Forelimb muscle (tissue), 1 donor: ENCODE results near the gene CLN3. TPM values are rescaled to one million over a fixed set of nuclear protein-coding genes. Genes with fewer than 3 reads are reported as not detected.
"Not testable (repeated sequence)": the region's sequence is repeated elsewhere in the genome, so short reads cannot be mapped to it uniquely, and the experiment has no call there.

ENCODE experiments used
- DNase-seq: peaks from one replicate; pipeline ENCODE4 v3.0.0-alpha.2; 2013; ENCODE audit warnings: low read depth
- polyA plus RNA-seq: library from polyadenylated mRNA; unstranded; fragments of 120-200 nt; gene quantifications from one replicate; pipeline ENCODE4 v1.2.1, GENCODE V29; 2013; ENCODE audit not compliant: insufficient read length

The CLN3 gene
- polyA plus RNA-seq, 1 donor, result 11.8 TPM

DNA sequence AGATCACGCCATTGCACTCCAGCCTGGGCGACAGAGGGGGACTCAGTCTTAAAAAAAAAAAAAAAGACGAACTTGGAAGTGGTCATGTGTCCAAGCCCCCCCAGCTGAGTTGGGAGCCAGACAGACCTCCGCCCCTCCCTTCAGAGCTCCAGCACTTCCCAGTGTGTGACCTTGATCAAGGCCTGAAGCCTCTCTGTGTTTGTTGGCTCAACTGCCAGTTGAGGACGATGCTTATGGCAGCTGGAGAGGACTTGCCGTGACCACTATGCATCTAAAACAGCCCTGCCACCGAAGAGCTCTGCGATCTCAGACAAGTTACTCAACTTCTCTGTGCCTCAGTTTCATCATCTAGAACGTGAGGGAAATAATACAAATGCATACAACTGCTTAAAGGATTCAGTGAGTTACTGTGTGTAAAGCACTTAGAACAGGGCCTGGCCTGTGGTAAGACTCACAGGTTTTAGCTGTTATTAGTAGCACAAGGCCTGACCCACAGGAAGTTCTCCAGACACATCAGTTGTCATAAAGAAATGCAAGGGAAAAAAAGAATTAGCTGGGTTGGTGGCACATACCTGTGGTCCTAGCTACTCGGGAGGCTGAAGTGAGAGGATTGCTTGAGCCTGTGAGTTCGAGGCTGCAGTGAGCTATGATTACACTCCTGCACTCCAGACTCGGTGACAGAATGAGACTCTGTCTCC lies 21.8 kb upstream of the CLN3 start:
- no peak for DNase-seq

DNA sequence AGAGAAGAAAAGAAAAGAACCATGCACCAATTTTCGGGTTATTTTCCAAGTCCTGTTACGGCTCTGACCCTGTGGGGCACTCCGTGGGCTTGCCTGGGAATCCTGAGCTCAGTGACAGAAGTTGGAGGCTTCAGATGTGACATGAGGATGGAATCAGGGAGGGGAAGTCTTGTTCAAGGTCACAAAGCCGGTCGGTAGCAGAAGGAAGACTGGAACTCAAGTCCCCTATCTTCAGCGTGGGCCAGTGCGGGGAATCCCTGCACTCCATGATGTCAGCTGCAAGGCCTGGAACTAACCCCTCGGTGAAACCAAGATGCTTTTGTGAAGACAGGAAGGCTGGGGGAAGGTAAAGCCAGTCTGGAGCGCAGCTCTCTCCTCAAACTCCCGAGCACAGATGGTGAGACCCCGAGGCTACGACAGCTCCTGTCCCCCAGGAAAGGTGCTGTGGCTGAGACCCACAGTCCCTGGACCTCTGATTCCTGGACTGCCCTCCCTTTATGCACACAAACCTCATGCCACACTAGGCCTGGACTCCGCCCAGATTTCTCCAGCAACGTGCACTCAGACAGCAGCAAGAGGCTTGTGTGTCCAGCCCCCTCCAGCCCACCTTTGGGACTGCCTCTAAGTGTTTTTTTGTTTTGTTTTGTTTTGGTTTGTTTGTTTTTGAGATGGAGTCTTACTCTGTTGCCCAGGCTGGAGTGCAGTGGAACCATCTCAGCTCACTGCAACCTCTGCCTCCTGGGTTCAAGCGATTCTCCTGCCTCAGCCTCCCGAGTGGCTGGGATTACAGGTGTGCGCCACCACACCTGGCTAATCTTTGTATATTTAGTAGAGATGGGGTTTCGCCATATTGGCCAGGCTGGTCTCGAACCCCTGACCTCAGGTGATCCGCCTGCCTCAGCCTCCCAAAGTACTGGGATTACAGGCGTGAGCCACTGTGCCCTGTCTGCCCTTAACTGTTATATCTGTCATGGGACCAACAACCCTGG lies 20.2 kb upstream of the CLN3 start:
- DNase-seq, result no peak

DNA sequence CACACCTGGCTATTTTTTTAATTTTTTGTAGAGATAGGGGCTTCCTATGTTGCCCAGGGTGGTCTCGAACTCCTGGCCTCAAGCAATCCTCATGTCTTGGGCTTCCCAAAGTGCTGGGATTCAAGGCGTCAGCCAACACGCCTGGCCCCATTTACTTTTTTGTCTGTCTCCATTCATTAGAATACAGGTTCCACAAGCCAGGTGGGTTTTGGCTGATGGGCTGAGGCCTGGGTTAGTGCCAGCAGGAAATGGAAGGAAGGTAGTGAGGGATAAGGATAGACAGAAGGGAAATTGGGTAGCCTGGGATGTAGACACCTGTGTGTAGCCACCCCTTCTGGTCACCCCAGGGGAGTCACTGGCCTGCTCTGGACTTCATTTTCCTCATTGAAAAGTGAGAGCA lies 19.2 kb upstream of the CLN3 start:
- no peak for DNase-seq

DNA sequence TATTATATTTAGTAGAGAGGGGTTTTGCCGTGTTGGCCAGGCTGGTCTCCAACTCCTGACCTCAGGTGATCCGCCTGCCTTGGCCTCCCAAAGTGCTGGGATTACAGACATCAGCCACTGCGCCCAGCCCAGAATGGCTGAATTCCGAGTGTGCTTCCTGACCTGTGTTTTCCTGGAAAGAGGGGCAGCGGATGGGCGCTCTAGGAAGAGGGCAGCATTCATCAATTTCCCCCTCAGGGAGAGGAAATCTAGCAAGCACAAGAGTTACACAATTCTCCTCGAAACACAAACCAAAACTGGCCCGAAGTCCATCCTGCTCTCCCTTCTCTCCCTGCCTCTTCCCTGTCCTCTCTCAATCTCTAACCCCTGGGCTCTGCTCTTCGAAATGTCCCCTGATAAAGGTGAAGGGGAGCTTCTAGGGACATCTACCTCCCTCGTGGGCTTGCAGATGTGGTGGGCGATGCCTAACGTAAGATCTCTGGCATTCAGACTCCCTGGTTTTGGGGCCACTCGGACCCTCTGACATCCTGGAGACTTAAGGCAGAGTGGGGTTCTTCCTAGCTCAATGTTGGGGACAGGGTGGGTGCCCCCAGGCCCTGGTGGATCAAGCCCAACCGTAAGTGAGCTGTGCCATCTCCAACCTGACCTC lies 13.7 kb upstream of the CLN3 start:
- DNase-seq, result no peak

DNA sequence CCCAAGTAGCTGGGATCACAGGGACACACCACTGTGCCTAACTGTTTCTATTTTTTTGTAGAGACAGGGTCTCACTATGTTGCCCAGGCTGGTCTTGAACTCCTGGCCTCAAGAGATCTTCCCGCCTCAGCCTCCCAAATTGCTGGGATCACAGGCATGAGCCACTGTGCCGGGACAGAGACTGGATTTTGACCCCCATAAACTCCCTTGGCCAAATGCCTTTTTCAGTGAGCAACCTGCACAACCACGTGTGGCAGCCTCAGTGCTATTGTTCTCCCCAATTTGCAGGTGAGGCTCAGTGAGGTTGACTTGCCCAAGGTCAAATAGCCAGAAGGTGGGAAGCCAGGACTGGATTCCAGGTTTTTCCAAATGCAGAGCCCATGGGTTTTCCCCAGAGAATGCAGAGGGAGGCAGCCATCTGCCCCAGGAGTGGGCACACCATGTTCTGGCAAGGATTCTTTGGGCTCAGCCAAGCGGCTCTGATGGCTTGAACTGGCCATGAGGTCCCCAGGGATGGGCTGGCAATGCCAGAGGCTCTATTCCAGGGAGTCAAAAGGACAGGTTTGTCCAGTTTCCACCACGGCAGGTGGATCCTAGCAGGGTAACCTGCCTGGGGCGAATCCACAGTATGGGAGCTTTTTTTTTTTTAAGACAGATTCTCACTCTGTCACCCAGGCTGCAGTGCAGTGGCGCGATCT lies 13.0 kb upstream of the CLN3 start:
- DNase-seq, result no peak

DNA sequence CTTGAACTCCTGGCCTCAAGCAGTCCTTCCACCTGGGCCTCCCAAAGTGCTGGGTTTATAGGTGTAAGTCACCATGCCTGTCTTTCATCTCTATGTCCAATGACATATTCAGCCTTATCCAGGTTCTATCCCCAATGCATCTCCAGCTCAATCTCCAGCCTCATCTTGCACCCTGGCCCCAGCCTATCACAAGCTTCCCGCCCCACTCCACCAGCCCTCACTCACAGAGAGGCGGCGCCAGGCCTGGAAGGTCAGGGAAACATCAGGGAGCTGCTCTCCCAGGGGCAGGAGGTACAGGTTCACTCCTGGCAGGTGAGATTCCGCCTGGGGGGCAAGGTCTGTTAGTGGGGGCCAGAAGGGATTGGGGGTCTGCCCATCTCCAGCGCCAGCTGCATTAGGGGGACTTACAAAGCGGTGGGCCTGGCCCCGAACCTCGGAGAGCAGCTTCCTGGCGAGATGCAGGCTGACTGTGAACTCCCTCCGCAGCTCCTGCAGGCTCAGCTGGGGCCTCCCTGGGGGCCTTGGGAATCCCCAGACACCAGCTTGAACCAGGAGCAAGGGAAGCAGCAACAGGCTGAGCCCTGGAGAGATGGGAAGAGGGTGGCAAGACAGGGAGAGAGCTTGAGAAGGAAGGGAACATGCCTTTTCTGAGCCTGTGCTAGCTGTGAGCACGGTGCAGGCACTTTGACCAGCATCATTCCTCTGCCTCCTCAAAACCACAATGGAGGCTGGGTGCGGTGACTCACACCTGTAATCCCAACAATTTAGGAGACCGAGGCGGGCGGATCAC lies 11.8 kb upstream of the CLN3 start:
- DNase-seq, result no peak

DNA sequence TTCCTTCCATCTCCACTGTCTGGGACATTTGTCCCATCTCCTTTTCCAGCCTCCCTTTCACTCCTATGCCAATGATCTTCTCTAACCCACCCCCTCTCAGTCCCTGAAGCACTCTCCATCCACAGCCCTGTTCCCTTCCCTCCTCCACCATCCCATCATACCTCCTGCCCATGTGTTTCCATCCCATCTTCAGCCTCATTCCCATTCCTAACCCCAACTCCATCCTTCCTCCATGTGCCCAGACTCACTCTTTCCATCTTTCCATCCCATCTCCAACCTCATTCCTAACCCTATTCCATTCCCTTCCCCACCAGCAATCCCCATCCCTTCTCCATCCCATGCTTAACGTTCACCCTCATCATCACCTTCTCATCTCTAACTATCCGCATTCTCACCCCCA lies 10.4 kb upstream of the CLN3 start:
- DNase-seq, result no peak

DNA sequence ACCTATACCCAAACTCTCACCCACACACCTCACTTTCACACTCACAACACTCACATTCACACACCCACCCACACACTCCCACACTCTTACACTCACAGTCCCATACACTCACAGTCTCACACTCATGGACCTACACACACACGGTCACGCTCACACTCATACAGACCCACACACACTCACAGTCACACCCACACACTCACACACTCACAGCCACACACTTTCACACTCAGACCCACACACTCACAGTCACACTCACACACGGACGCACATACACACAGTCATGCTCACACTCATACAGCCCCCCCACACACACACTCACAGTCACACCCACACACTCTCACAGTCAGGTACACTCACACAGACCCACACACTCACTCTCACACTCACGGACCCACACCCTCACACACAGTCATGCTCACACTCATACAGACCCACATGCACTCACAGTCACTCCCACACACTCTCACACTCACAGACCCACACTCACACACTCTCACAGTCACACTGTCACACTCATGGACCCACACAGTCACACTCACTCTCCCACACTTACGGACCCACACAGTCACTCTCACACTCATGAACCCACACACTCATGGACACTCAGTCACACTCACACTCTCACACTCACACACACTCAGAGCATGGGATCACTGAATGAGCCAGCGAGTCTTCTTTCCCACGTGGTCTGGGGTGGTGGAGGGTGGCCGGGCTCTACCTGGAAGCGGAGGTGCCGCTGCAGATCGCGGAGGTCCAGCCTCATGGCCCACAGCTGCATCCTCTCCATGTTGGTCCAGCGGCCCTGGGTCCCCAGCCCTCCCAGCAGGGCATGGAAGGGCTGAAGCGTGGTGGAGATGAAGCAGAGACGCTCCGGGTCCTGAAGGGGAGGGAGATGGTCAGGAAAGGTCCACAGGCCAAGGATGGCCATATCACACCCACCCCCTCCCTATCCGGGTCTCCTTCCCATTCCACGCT lies 9.7 kb upstream of the CLN3 start:
- DNase-seq, result no peak

DNA sequence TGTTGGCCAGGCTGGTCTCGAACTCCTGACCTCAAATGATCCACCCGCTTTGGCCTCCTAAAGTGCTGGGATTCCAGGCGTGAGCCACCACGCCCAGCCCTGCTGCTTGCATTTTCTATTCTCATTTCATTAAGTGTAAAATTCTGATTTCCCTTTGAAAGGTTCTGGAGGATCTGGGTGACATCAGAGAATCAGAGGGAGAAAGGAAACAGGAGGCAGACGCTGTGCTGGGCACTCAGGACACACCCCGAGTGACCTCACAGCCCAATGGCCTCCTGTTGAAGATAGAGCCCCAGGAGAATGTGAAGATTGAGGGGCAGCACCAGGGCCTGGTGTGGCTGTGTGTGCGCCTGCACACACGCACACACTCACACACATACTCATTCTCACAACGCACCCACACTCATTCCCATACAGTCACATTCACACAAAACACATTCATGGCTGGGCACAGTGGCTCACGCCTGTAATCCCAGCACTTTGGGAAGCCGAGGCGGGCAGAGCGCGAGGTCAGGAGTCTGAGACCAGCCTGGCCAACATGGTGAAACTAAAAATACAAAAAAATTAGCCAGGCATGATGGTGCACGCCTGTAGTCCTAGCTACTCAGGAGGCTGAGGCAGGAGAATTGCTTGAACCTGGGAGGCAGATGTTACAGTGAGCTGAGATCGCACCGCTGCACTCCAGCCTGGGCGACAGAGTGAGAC lies 8.8 kb upstream of the CLN3 start:
- not testable (repeated sequence) for DNase-seq

DNA sequence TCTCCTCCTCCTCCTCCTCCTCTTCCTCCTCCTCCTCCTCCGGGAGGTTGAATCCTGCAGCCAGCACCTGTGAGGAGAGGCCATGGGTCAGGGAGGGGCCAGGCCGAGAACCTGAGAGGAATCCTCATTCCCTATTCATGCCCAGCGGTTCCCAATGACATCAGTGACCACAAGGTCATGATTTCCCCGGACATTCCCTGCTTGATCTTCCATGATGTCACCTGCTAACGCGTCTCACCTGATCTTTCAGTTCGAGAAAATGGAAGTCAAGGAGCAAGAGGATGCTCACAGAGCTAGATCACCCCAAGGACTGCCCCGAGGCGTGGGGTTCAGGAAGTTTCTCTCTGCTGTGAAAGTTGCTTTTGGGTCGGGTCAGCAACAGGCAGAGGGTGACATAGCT lies 8.0 kb upstream of the CLN3 start:
- no peak for DNase-seq

DNA sequence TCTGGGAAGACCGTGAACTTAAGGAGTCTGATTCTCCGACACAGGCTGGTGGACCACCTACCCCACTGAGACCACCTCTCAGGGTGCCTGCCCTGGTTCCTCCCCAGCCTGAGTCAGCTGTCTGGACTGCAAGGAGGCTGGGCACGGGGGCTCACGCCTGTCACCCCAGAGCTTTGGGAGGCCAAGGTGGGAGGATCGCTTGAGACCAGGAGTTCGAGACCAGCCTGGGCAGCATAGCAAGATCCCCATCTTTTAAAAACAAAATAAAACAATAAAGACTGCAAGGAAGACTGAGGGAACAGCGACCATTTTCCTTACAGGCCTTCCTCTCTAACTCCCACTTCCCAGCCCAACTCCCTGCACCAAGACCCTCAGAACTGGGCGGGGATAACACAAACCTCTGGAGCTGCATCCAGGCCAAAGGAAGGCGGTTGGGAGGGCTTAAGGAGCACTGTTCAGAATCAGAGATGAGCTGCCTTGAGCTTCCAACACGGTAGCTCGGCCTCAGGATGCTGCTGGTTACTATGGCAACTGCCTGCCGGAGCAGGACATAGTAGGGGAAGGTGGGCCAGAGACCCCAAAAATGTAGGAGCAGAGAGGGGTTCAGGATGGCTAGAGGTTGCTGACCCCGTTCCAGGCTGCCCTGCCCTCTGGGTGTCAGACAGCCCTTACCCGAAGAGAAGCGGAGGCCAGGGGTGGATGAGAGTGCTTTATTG lies 7.0 kb upstream of the CLN3 start:
- no peak for DNase-seq

DNA sequence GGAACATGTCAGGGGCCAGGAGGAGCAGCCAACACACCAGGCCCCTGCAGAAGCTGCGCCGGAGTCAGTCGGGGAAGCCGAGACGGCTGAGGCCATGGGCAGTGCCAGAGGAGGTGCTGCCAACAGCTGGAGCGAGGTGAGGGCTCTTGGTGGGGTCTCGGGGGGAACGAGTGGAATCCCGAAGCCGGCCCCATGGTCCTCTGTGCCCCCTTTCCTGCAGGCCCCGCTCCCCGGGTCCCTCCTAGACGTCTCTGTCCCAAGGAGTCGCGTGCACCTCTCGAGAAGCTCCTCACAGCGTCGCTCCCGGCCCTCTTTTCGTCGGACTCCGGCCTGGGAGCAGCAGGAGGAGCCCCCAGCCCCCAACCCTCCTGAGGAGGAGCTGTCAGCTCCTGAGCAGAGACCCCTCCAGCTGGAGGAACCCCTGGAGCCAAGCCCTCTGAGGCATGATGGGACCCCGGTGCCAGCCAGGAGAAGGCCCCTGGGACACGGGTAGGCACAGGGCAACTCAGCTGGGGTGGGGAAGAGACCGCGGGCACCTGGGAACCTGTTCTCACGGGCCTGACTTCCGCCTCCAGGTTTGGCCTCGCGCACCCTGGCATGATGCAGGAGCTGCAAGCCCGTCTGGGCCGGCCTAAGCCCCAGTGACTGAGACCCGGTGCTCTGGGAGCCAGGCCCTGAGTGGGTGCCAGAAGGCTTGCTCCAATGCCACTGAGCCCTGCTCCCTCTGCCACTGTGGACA lies 6.2 kb upstream of the CLN3 start:
- no peak for DNase-seq

DNA sequence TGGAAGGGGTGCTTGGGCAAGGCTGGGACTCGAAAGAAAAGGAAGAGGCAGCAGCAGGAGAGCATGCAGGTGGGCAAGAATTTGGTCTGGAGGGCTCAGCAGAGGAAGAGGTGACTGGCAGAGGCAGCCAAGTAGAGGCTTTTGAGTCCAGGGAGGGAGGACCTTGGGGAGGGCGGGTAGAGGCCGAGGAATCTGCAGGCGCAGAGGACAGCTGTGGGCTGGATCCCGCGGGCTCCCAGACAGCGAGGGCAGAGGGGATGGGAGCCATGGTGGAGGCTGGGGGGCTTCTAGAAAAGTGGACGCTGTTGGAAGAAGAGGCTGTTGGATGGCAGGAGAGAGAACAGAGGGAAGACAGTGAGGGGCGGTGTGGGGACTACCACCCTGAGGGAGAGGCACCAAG lies 5.5 kb upstream of the CLN3 start:
- no peak for DNase-seq

DNA sequence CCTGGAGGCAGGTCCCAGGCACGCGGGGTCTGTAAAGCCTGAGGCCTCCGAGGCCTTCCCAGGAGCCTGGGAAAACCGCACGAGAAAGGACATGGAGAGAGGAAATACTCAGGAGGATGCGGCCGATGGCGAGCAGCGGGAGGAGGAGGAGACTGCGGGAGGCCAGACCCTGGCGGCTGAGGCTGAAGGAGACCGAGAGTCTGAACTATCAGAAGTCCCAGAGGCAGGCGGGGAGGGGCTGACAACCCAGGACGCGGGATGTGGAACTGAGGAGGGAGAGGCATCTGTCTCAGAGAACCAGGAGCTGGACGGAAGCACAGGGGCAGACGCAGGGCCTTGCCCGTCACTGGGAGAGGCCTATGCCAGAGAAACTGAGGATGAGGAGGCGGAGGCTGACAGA lies 5.0 kb upstream of the CLN3 start:
- no peak for DNase-seq

DNA sequence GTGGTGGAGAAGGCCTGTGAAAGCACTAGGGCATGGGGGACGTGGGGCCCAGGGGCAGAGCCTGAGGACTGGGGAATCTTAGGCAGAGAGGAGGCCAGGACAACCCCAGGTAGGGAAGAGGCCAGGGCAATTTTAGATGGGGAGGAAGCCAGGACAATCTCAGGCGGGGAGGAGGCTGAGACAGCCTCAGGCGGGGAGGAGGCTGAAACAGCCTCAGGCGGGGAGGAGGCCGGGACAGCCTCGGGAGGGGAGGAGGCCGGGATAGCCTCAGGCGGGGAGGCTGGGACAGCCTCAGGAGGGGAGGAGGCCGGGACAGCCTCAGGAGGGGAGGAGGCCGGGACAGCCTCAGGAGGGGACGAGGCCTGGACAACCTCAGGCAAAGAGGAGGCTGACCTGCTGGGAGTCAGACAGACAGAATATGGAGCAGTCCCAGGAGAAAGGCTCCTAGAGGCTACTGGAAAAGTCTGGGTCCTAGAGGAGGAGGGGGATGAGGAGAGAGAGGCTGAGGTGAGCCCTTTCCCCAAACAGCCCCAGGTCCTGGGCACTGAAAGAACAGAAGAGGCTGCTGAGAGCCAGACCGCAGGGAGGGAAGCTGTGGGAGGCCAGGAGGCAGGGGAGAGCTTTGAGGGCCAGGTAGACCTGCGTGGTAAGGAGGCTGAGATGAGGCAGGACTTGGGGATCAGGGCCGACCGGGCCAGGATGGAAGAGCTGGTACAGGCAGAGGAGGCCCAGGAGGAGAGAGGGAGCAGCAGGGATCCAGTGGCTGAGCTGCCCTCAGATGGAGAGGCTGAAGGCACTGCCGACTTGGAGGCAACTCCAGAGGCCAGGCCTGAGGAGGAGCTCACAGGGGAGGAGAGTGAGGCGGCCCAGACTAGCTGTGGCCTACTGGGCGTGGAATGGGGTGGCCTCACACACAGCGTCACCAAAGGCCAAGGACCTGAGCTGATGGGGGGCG lies 4.2 kb upstream of the CLN3 start:
- DNase-seq, result no peak

DNA sequence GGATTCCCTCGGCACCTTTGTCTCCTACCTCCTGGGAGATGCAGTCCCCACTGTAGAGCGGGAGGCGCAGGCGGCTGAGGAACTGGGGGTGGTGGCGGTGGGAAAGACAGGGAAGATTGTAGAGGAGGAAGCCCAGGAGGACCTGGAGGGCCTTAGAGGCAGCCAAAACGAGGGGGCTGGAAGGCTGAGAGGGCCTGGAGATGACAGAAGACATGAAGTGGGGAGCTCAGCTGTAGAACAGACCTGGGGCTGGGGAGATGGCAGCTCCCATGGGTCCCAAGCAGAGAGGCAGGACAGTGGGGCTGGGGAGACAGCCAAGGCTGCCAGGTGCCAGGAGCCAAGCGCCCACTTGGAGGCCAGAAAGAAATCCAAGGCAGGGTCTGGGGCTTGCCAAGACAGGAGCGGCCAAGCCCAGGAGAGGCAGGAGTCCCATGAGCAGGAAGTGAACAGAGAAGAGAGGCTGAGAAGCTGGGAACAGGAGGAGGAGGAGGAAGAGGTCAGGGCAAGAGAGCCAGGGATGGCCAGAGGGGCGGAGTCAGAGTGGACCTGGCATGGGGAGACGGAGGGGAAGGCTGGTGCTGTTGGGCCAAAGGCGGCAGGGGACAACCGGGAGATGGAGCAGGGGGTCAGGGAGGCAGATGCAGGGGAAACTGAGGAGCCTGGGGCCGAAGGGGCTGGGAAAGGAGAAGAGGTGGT lies 3.4 kb upstream of the CLN3 start:
- DNase-seq, result no peak
